HL-60 (cell line): ENCODE results near the gene TRIM40.

ENCODE experiments used
- CTCF ChIP-seq: IDR thresholded peaks from one replicate; pipeline ENCODE4 v1.5.1; 2011; ENCODE audit warnings: low read length, control low read depth, inconsistent platforms; ENCODE audit not compliant: insufficient read depth
- SPI1 ChIP-seq: IDR thresholded peaks from 2 replicates; pipeline ENCODE4 v1.6.1; 2012; ENCODE audit warnings: low read depth, mild to moderate bottlenecking, borderline replicate concordance

- TF ChIP-seq SPI1 (no peak), CTCF (no peak)
Observed at GRCh38 chr6:30100154-30100553, 35.8 kb upstream of the TRIM40 start.
